HG03097 (cell line): ENCODE measurements around the gene THBS1.

Experiments
- ATAC-seq: cut with Tn5 transposase; IDR thresholded peaks from one replicate; pipeline ENCODE4 v1.9.1; 2021; ENCODE audit not compliant: unreplicated experiment, low FRiP score

THBS1 gene

GRCh38 chr15:39573287-39573686 lies 7.6 kb upstream of the THBS1 start:
- ATAC-seq = no peak

- ATAC-seq = no peak
Measured at GRCh38 chr15:39573844-39574243, 7.0 kb upstream of the THBS1 start.

GRCh38 chr15:39574427-39574826 lies 6.5 kb upstream of the THBS1 start:
- no peak for ATAC-seq

- ATAC-seq = no peak
Measured at GRCh38 chr15:39575180-39575579, 5.7 kb upstream of the THBS1 start.

- no peak for ATAC-seq
Measured at GRCh38 chr15:39578851-39579486, 1.9 kb upstream of the THBS1 start.

GRCh38 chr15:39579487-39580116 lies 1.3 kb upstream of the THBS1 start:
- ATAC-seq = no peak

GRCh38 chr15:39580117-39580484 lies 778 bp upstream of the THBS1 start:
- ATAC-seq = peak; percentile 59

GRCh38 chr15:39581242-39581792 lies 438 bp downstream of the THBS1 start:
- no peak for ATAC-seq

GRCh38 chr15:39581793-39582285 lies 960 bp downstream of the THBS1 start:
- no peak for ATAC-seq

GRCh38 chr15:39582286-39582976 lies 1.6 kb downstream of the THBS1 start:
- no peak for ATAC-seq

GRCh38 chr15:39582977-39583595 lies 2.2 kb downstream of the THBS1 start:
- no peak for ATAC-seq

GRCh38 chr15:39583596-39584265 lies 2.9 kb downstream of the THBS1 start:
- no peak for ATAC-seq

GRCh38 chr15:39584266-39584659 lies 3.4 kb downstream of the THBS1 start:
- ATAC-seq = no peak

- no peak for ATAC-seq
Measured at GRCh38 chr15:39584662-39585388, 3.9 kb downstream of the THBS1 start.

GRCh38 chr15:39585389-39585841 lies 4.5 kb downstream of the THBS1 start:
- ATAC-seq = no peak

- ATAC-seq = no peak
Measured at GRCh38 chr15:39585871-39586301, 5.0 kb downstream of the THBS1 start.

GRCh38 chr15:39586387-39587095 lies 5.7 kb downstream of the THBS1 start:
- ATAC-seq = no peak

- no peak for ATAC-seq
Measured at GRCh38 chr15:39587096-39587721, 6.3 kb downstream of the THBS1 start.
